ENCODE results near the gene PHACTR3.

The PHACTR3 gene

DNA sequence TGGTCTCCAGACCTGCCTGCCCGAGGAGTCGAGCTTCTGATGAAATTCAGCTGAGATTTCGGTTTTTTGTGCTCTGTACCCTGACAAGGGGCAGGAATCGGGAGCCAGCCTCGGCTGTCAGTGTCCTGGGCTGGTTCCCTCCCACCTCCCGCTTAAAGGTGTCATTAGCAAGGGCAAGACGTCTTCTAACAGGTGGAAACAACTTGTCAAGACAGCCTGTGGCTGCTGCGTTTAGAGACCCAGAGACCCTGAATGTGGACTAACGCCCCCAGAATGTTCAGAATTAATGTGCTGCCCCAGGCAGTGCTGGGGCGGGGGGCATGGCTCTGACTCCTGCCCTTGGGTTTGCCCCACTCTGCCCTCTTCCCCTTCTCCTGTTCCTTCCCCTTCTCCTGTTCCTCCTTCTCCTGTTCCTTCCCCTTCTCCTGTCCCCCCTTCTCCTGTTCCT lies 69.7 kb downstream of the PHACTR3 start:
- no peak for DNase-seq

DNA sequence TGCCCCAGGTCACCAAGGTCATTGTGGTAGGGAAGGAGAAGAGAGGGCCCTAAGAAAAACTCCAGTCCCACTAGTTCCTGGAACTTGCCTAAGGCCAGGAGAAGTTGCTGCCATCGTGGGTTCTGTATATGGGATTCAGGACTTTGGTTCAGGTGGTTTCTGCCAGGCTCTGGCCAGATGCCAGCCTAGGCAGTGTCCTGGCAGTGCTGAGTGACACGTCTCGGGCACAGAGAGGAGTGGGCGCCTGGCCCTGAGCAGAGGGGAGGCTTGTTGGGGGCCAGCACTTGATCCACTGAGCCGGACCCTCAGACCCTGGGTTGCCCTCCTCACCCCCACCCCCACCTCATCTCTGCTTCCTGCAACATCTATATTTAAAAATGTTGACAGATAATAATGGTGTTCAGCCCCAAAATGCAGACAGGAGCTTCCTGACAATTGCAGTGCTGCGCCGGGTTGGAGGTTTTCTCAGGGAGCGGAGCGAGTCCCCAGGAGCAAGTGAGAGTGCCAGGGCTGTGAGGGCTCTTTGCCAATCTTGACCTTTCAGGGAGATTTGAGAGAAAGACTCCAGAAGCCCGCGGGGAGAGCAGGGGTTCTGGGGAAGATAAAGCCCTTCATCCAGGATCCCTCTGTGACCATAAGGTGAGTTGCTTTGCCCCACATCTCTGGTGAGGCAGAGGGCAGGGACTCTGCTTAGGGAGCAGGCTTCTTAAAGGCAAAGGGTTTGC lies 71.9 kb downstream of the PHACTR3 start:
- DNase-seq, result no peak

DNA sequence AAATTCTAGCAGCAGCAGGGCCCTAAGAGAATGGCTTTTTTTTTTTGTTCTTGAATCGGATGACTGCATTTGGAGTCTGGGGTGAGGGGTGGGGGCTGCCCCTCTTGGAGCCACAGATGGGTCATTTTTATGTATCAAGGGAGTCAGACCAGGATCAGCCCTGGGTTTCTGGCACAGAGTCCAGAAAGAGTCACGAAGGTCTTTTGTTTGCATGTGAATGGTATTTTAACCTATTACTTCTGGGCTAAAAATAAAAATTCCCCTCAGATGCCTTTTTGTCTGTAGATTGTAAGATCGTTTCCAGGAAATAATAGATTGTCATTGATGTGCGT lies 72.5 kb downstream of the PHACTR3 start:
- DNase-seq, result no peak

DNA sequence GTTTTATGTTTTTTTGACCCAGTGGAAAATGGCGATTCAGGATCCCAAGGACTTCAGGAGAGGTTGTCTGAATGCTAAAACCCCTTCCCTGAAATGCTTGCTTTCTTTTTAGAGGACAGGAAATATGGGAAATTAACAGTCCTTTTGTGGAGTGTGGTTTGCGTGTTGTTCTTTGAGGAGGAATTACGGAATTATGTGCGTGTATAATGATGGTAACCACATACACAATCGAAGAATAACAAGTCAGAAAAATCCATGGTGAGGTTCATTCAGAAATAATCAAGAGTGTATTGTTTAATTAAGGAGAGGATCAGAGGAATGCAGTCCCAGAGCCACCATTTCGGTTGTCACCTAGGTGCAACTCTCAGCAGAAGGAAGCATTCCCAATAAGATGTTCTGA lies 73.2 kb downstream of the PHACTR3 start:
- no peak for DNase-seq

DNA sequence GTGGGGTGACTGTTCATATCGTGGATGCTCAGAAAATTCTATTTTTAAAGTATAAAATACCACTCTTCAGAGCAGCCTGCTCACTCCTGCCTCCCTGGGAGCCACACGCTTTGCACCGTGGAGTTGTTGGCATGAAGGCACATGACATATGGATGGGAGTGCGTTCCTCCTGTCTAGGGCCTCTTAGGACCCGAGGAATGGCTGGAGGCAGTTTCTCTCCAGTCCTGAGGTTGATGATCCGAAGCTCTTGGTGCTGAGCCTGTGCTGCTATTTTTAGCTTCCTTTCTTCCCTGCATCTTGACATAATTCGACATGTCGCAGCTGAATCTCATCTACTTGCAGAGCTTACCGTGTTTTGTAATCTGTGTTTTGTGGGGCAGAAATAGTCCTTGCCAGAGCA lies 73.9 kb downstream of the PHACTR3 start:
- DNase-seq, result no peak

DNA sequence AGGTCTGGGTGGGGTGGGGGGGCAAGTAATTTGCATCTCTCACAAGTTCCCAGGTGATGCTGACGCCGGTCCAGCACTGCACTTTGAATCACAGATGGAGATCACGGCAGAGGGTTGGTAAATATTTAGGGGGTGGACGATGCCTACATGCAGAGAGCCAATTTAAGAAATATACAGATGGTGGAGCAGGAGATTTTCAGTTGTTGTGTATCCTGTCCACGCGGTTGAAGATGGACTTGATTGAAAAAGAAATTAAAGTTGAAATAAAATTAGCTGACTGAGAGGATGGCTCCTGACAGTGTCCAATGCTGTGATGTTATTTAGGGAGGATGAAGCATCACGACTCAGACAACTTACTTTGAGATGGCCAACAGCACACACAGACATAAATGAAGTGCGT lies 74.6 kb downstream of the PHACTR3 start:
- DNase-seq, result no peak

DNA sequence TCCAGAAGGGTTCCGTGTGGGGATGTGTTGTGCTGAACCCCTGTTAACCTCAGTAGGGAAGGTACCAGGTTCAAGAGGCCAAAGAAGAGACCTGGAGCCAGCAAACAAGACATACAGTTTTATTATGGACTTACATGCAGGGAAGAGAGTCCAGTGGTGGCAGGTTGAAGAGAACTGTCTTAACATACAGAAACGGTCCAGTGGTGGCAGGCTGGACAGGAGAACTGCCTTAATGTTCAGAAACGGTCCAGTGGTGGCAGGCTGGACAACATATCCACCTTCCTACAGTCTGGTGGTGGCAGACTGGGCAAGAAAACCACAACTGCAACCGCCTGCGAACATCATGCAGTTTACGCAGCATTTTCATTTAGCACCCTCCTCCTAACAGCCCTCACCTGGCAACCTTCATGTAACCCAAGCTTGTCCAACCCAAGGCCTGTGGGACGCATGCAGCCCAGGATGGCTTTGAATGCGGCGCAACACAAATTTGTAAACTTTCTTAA lies 75.9 kb downstream of the PHACTR3 start:
- DNase-seq, result no peak

DNA sequence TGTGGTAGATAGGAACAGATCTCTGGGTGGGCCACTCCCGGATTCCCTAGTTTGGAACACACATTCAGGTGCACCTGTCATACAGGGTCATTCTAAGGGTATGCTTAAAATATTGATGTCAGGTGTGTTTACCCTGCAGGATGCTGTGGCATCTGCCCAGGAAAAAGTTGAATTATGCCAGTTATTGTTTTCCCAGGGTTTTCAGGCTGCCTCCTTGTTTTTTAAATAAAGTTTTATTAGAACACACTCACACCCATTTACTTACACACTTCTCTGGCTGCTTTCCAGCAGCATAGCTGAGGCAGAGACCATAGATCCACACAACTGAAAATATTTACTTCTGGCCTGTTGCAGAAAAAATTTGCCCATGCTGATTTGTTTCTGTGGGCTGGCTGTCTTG lies 76.5 kb downstream of the PHACTR3 start:
- no peak for DNase-seq

DNA sequence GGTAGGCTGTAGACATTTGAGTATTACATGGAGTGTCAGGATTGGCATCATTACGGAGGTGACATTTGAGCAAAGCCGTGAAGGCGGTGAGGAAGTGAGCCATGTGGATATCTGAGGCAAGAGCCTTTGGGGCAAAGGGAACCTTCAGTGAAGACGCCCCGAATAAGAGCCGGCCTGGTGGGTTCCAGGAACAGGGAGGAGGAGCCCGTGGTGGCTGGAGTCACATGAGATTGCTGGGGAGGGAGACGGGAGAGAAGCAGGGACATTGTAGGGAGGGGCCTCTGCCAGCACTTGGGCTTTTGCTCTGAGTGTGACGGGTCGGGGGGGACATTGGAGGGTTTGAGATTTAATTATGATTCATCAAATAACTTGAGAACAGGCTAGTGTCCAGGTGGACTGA lies 78.3 kb downstream of the PHACTR3 start:
- peak; percentile 26 for DNase-seq

DNA sequence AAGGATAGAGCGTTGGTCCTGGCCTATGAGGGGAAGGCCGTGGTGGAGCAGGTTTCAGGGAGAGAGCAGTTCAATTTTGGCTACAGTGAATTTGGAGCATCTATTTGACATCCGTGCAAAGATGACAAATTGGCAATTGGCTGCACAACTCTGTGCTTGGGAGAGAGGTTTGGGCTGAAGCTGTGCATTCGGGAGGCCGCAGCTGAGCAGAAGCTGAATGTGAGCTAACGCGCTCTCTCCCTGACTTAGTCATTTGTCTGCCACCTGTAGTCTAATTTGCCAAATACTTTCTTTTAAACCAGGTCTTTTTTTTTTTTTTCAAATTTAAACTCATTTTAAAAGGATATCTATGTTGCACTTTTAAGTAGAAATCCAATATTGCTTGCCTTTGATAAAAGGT lies 78.8 kb downstream of the PHACTR3 start:
- no peak for DNase-seq

DNA sequence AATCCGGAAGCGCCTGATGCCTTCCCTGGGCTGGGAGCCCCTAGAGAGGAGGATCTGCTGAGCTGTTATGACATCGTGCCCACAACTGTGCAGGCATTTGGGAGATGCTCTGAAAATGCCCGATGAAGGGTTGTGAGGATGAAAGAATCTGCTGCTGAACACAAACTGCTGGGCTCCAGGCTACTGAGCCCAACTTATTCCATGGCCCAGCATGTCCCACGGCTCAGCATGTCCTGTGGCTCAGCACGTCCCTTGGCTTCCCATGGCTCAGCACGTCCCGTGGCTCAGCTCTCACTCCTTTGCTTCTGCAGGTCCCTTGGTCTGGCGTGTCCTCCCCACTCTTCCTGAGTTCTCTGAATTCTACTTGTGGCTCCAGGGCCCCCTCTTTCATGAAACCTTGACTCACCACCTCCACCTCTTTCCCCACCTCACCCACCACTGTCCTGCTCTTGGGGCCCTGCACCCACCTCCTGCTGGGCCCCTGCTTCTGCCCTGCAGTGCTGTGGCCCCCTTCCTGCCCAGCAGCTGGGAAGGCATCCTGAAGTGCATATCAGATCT lies 80.4 kb downstream of the PHACTR3 start:
- no peak for DNase-seq

DNA sequence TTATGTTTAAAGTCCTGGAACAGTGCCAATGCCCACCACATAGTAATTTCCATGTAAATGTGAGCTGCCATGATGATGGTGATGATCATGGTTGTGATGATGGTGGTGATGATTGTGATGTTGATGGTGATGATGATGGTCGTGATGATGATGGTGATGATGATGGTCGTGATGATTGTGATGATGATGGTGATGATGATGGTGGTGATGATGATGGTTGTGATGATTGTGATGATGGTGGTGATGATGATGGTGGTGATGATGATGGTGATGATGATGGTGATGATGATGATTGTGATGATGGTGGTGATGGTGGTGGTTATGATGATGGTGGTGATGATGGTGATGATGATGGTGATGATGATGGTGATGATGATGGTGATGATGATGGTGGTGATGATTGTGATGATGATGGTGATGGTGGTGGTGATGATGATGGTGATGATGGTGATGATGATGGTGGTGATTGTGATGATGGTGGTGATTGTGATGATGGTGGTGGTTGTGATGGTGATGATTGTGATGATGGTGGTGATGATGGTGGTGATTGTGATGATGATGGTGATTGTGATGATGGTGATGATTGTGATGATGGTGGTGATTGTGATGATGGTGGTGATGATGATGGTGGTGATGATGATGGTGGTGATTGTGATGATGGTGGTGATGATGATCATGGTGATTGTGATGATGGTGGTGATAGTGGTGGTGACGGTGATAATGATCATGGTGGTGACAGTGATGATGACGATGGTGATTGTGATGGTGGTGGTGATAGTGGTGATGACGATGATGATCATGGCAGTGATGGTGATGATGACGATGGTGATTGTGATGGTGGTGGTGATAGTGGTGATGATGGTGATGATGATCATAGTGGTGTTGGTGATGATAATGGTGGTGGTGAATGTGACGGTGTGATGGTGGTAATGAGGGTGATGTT lies 82.3 kb downstream of the PHACTR3 start:
- DNase-seq, result no peak

DNA sequence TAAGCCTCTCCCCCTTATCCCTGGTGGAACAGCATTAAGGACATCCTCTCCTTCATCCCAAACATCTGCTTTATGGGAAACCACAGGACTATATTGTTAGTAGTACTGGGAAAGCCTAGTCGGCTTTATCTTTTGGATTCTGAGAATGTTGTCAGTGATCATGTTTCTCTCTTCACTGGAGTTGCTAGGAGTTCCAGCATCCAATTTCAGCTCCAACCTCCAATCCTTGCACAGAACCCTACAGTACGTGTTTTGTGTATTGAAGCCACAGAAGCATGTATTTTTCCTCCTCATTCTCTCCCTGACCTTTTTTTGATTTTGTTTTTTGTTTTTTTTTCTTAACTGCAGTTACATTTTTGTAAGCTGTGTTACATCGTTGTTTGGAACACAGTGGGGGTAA lies 84.0 kb downstream of the PHACTR3 start:
- DNase-seq, result no peak

DNA sequence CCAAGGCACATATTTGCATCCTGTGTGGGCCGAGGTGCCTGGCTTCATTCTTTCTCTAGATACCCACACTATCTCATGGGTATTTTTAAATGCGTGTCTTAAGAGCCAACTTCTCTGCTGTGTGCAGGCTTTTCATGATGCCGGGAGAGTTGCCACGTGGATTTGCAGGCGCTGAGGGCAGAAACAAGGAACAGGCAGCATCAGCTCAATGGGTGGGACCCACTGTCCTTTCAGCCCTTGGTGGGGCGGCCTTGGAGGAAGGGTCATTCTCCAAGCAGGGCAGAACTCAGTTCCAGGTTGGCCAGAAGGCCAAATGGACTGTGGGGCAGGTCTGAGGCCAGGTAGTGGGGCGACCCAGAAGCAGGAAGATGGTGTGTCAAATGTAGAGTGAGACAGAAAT lies 84.7 kb downstream of the PHACTR3 start:
- no peak for DNase-seq

DNA sequence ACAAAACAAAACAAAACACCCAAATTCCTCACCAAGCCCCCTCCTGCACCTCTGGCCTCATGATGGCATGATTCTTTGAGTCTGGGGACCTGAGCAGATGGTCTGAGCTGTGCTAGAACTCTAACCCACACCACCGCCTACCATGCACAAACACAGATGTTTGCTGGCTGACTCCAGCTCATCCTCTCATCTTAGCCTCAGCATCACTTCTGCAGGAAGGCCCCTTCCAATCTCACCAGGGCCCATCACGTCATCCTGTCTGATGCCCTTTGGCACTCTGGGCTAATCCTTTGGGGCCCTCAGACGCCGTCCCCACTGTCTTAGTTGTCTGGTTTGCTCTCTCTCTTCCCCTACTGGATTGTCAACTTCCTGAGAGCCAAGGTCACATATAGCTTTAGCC lies 85.8 kb downstream of the PHACTR3 start:
- DNase-seq, result no peak

DNA sequence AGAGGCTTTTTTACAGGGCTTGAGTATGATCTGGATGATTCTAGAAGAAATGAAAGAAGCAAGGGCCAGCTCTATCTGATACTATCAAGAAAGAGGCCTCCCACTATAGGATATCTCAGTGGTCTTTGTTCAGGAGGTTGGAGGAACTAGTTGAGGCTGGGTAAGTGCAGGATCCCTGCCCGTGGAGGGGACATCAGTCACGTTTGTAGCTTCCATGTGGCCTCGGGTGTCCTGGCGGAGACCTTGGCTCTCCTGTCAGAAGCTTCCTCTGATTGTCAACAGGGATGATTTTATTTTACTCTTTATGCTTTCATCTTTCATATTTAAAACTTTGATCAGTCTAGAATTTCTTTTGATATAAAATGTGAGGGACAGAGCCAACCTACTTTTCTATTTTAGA lies 86.6 kb downstream of the PHACTR3 start:
- DNase-seq, result no peak

DNA sequence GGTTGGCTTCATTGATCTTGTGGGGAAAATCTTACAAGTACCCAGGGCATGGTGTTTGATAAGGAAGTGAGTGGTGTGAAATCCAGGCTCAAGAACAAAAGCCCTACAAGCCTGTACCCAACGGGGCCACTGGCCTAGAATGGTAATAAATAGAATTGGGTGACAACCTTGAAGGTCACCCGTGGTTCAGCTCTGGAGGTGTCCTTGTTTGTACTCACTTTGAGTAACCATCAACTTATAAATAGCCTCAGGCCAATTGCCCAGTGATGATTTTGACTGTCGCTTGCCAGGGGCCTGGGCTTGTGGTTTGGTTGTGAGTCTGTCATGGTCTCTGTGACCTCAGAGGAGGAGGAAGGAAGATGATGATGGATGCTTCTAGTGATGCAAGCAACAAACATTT lies 87.8 kb downstream of the PHACTR3 start:
- no peak for DNase-seq

DNA sequence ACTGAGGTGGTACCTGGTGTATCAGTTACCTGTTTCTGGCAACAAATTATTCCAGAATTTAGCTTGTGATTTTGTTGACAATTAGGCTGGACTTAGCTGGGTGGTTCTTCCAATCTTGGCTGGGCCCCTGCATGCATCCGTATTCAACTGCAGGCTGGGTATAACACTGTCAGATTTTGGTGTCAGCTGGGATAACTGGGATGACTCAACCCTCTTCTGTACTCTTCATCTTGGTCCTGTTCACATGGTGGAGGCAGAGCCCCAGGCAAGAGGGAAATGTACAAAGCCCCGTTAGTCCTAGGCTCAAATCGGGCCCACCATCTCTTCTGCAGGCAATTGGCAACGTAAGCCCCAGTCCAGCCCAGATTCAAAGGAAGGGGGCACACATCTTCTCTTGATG lies 89.2 kb downstream of the PHACTR3 start:
- no peak for DNase-seq

DNA sequence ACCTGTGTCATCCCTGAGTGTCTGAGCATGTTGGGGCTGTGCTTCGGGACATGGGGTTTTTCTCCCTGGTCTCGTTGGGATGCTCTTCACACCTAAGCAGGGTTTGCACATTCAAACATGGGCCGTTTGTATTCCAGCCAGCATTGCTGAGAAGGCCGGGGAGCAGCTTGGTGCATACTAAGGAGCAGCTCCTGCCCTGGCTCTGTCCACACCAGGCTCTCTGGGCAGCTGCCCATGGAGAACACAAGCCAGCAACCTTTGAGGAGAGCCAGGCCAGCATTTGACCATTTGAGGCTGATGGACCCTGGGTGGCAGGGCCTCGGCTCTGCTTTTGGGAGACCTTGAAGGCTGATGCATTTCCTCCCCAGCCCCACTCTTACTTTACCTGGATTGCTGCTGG lies 92.1 kb downstream of the PHACTR3 start:
- no peak for DNase-seq

DNA sequence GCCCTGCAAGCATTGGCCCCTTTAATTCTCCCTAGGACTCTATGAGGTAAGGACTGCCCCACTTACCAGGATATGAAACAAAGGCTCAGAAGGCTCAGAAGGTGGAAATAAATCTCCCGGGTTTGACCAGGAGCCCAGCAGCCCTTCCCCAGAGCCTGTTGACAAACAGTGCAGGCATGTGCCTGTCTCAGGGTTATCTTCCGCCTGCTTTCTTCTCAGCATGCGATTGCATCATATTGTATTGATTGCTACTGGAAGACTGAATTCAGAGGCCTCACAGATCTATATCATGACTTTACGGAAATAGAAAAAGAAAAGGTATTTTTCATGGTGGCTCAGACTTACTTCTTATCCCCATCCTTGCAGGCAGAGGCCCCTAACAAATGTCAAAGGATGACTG lies 92.7 kb downstream of the PHACTR3 start:
- no peak for DNase-seq

DNA sequence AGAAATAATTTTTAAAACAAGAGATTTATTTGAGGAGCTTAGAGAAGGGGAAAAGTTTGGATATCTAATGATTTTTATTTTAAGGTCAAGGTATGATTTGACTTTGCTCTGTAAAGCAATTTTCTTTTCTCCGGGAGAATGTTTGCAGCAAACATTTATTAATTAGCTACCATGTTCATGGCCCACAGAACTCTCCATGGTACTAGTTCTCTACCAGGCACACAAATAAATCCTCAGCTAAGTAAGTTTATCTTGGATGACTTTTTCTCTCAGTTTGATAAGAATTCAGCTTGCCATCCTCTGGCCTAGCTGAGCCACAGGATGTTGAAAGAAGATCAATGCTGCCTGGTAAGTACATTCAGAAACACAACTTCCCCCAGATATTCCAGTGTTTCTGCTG lies 94.3 kb downstream of the PHACTR3 start:
- no peak for DNase-seq

DNA sequence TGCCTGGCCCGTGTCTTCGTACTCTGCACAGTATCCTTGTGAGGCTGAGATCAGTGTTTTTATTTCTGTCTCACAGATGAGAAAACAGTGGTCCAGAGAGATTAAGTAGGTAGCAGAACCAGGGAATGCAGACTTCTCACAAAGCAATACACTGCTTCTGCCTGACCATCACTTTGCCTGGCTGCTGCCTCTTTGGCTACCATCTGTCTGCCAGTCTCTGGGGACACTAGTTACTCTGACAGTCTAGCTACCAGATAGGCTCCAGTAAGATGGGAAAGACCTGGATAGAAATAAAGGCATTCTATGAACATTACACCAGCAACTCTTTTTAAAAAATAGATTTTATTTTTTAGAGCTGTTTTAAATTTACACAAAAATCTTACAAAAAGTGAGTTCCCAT lies 96.9 kb downstream of the PHACTR3 start:
- no peak for DNase-seq

DNA sequence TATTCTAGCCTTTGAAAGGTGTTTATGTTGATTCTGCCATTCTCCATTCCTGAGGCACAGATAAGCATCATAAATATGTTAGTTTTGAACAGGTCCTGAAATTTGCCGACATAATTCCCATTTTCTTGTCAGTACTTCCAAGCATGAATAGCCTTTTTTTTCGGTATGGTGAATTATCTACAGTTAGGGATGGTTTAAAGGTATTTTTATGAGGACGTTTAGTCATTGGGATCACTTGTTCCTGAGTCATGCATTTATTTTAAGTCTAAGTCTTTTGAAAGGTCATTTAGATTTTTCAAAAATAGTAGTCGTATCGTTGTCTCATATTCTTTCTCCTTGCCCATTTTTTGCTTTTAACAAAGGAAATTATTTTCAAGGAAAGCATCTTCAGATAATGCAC lies 98.7 kb downstream of the PHACTR3 start:
- no peak for DNase-seq

All from inflammatory macrophage treated with lipopolysaccharide for 4 hours (primary cell).